Cerebellar nuclear complex (tissue), 1 donor: Measurements from ENCODE around the gene TTC39C.
"Not testable (repeated sequence)": the region's sequence is repeated elsewhere in the genome, so short reads cannot be mapped to it uniquely, and the experiment has no call there.

Experiments used
- DNase-seq, 2 experiments: peaks; one replicate each; lab custom pipeline; 2025; lab: John Stamatoyannopoulos, UW

The TTC39C gene

GRCh38 chr18:24053211-24053610 is 38.7 kb downstream of the TTC39C start:
- DNase-seq: no peak

- no peak for DNase-seq
Measured at GRCh38 chr18:24054130-24054529, 39.6 kb downstream of the TTC39C start.

DNA sequence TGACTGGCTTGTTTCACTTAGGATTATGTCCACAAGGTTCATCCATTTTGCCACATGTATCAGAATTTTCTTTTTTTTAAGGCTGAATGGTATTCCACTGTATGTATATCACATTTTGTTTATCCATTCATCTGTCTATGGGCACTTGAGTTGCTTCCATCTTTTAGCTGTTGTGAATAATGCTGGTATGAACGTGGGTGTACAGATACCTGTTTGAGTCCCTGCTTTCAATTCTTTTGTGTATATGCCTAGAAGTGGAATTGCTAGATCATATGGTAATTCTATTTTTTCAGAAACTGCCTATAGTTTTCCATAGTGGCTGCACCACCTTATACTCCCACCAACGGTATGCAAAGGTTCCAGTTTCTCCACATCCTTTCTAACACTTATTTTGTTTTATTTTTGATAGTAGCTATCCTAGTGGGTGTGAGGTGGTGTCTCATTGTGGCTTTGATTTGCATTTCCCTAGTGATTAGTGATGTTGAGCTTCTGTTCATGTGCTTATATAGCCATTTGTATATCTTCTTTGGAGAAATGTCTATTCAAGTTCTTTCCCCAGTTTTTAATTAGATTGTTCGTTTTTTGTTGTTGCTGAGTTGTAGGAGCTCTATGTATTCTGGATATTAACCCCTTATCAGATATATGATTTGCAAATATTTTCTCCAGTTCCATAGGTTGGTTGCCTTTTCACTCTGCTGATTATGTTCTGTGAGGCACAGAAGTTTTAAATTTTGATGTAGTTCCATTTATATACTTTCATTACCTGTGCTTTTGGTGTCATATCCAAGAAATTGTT is 40.7 kb downstream of the TTC39C start:
- DNase-seq: no peak

GRCh38 chr18:24055878-24056277 is 41.3 kb downstream of the TTC39C start:
- DNase-seq: no peak

GRCh38 chr18:24056506-24056905 is 42.0 kb downstream of the TTC39C start:
- no peak for DNase-seq

DNA sequence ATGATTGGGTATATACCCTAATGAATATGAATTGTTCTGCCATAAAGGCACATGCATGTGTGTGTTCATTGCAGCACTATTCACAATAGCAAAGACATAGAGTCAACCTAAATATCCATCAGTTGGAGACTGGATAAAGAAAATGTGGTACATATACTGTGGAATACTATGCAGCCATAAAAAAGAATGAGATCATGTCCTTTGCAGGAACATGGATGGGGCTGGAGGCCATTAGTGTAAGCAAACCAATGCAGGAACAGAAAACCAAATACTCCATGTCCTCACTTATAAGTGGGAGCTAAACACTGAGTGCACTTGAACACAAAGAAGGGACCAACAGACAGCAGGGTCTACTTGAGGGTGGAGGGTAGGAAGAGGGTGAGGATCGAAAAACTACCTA is 43.2 kb downstream of the TTC39C start:
- DNase-seq: no peak

DNA sequence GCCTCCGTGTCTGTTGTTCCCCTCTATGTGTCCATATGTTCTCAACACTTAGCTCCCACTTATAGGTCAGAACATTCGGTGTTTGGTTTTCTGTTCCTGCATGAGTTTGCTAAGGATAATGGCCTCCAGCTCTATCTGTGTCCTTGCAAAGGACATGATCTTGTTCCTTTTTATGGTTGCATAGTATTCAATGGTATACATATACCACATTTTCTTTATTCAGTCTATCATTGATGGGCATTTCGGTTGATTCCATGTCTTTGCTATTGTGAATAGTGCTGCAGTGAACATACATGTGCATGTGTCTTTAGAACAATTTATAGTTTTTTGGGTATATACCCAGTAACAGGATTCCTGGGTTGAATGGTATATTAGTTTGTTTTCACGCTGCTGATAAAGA is 44.8 kb downstream of the TTC39C start:
- DNase-seq: not testable (repeated sequence)

DNA sequence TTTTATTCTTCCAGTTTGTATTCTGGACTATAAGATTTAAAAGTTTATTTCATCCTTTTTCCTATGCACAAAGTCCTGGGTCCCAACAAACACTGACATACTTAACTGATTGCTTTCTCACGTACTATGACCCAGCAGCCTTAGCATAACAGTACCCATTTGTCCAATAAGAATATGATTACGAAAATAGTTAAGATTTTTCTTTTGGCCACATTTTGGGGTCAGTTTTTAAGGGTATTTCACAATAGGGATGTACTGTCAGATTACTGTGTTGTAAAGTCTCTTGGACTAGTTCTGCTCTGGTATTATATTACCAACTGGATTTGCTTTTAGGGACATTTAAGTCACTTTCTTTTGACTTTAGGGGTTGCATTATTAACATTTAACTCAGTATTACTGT is 46.1 kb downstream of the TTC39C start:
- no peak for DNase-seq

DNA sequence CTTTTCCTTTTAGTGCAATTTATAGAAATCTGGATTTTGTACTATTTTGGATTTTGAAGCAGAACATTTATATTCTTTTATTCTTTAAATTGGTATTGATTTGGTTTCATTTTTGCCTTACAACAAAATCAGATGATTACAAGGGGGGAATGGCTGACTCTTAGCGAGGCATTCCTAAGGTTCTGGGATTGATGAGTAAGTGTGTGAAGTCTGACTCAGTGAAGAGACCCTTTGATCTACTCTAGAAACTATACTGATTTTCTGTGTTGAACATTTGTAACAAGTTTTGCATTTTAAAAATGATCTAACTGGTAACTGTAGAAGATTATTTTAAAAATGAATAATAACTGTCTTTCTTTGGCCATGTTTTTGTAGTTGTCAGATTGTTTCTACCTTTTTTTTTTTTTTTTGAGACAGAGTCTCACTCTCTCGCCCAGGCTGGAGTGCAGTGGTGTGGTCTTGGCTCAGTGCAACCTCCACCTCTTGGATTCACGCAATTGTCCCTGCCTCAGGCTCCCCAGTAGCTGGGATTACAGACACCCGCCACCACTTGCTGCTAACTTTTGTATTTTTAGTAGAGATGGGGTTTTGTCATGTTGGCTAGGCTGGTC is 48.7 kb downstream of the TTC39C start:
- DNase-seq: no peak

DNA sequence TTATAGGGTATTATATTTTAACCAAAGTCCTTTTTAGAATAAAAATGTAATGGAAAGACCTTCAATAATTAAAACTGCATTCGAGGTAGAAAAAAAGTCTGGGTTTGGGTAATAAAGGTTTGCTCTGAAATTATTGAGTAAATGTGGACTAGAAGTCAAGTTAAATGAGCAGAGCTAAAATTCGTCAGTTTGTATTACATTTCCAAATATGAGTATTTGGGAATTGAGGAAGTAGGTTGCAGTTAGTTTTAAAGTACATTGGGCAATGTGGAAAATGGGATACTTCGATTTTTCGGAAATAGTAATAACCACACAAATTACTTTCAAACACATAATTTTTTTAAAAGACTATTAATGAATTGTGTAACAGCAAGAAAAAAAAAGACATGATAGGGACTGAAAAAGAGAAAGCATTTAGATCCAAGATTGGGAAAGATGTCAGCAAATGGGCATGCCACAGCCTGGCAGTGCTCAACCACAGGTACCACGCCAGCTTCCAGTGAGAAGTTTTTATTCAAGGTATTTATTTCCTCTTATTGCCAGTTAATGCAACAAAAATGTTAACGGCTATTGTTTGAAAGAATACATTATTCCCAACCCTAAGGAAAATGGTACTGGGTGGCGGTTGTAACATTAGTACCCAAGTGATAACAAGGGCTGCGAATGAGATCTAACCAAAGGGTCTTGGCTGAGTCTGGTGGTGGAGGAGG is 50.0 kb downstream of the TTC39C start:
- no peak for DNase-seq

DNA sequence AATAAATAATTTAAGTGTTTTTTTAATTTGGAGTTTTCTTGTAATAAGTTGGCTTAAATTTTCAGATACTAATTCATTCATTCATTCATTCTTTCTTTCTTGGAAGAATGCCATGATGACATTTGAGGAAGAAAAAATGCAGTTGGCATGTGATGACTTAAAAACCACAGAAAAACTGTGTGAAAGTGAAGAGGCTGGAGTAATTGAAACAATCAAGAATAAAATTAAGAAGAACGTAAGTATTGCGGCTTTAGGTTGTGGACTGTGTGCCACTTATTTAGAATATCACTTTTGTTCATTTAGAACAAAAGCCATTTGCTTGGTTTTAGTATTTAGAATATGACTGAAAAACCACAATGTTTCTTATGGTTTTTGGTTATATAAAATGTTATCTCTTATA is 51.4 kb downstream of the TTC39C start:
- DNase-seq: no peak

DNA sequence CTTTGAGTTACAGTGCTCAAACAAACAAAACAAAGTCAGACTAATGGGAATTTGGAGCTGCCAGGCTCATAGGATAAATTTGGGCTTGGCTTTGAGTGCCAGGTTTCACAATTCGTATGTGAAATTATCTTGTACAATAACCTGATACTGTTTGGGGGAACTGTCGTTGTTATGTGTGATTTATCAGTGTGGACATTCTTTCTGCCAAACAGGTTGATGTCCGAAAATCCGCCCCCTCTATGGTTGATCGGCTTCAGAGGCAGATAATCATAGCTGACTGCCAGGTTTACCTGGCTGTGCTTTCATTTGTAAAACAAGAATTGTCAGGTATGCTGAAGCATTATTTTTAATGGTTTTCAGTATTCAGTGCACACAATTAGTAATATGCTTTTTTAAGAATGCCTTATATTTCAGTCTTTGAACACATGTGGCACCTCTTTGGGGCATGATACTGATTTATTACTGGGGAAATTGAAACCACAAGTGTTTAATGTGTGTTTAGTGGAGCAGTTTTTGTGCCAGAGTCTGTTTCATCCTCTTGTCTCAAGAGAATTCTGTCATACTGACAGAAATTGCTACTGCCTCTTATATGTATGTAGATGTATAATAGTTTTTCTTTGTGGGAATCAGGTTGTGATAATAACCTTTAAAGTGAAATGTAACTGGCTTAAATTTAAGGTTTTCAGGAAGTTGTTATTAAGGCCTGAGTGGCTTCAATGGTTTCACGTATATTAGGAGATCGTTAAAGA is 54.6 kb downstream of the TTC39C start:
- DNase-seq: no peak

GRCh38 chr18:24071029-24071428 is 56.5 kb downstream of the TTC39C start:
- DNase-seq: no peak

DNA sequence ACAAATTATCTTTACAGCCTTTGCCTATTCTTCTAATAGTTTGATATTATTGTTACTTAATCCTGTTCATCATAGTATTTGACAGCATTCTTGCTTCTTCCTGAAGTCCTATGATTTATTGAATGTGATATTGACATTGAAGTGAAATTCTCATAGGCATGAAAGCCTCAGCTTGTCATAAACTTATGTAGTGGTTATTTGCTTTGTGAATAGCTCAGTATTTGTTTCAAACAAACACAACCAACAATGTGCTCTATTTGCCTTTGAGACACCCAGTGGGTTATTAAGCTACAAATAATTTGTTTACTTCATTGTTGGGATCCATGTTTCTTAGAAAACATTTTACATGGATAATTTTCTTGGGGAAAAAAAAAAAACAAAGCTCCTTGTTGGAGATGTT is 57.2 kb downstream of the TTC39C start:
- DNase-seq: no peak

GRCh38 chr18:24072743-24073142 is 58.2 kb downstream of the TTC39C start:
- no peak for DNase-seq

DNA sequence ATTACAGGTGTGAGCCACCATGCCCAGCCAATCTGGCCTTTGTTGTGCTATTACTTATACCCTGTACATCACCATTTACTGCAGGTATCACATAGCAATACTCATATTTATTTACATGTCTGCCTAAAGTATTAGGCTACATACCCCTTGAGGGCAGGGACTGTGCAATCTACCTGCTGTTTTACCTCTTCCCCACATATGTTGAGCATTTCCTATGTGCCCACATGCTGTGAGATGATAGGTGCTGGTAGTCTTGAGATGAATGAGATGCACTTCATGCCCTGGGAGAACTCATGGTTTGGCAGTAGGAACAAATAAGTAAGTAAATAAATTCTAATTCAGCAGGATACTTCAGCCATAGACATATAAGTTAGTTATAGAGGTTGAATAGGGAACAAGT is 59.2 kb downstream of the TTC39C start:
- DNase-seq: no peak

DNA sequence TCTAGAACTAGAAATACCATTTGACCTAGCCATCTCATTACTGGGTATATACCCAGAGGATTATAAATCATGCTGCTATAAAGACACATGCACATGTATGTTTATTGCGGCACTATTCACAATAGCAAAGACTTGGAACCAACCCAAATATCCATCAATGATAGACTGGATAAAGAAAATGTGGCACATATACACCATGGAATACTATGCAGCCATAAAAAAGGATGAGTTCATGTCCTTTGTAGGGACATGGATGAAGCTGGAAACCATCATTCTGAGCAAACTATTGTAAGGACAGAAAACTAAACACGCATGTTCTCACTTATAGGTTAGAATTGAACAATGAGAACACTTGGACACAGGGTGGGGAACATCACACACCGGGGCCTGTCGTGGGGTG is 60.2 kb downstream of the TTC39C start:
- DNase-seq: not testable (repeated sequence)

DNA sequence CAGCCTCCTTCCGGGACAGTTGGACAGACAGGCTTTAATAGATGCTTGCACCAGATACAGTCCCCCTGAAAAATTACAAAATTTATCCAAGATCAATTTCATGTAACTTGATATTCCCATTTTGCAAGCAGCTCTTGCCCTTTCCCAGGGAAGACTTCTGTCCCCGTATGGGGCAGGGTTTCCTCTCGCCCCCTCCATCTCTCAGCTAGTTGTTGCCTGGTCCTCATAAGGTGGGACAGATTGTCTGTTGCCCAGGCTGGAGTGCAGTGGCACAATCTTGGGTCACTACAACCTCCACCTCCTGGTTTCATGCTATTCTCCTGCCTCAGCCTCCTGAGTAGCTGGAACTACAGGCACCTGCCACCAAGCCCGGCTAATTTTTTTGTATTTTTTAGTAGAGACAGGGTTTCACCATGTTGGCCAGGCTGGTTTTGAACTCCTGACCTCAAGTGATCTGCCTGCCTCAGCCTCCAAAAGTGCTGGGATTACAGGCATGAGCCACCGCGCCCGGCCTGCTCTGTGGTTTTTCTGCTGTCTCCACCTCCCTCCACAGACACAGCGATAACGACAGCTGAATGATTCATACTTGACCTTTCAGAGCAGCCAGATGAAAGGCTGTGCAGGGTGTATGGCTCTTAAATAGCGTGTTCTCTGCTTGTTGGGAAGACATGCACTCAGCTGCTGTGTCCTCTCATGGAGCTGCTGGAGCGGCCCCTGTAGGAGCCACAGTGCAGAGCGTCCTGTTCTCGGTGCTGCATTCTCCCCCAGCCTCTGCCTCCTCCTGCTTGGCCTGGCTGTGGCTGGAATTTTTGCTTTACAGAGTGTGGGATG is 61.4 kb downstream of the TTC39C start:
- DNase-seq: no peak

- DNase-seq: no peak
Measured at GRCh38 chr18:24076950-24077349, 62.4 kb downstream of the TTC39C start.

GRCh38 chr18:24078391-24078790 is 63.8 kb downstream of the TTC39C start:
- no peak for DNase-seq

- DNase-seq: no peak
Measured at GRCh38 chr18:24080861-24081260, 66.3 kb downstream of the TTC39C start.

DNA sequence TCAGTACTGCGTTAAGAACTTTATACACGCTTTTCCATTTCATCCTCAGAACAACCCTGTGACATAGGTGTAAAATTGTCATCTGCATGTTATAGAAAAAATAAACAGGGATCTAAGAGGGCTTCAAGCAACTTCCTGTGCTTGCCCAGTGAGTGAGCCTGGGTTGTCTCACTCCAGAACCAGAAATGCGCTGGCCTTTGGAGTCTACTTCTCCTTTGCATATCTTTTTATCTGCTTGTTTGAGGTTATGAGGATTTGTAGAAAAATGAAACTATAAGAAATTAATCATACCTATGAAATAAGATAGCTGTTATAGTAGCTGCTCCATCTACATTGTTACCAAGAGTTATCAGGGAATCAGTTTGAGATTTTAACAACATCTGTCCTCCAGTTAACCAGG is 69.0 kb downstream of the TTC39C start:
- DNase-seq: no peak
